HepG2 (cell line): ENCODE data around the gene ARMC5. TPM values are rescaled to one million over a fixed set of nuclear protein-coding genes. Genes with fewer than 3 reads are reported as not detected.

Experiments used
- AGO2 ChIP-seq: fragments of 200-400 bp; formaldehyde crosslinking; optimal IDR thresholded peaks from 2 replicates; pipeline ENCODE3; 2017; ENCODE audit warnings: mild to moderate bottlenecking, low read depth, low read length, moderate library complexity
- ATF7 ChIP-seq, 2 experiments: fragments of 450-650 bp in 1 of 2; sonication (generic) in 1 of 2; formaldehyde crosslinking in 1 of 2; IDR thresholded peaks; 2 replicates each; pipeline versions ENCODE4 v1.4.0 to v1.6.1; 2016 to 2020; ENCODE audit warnings: antibody characterized with exemption in 1 of 2, mild to moderate bottlenecking in 1 of 2, missing genetic modification reagents in 1 of 2
- ATRX ChIP-seq: sonication (generic); formaldehyde crosslinking; IDR thresholded peaks from 2 replicates; pipeline ENCODE4 v1.4.0; 2020; ENCODE audit warnings: missing genetic modification reagents, borderline replicate concordance
- CBFB ChIP-seq: sonication (generic); formaldehyde crosslinking; IDR thresholded peaks from 2 replicates; pipeline ENCODE4 v1.4.0; 2020; ENCODE audit warnings: missing genetic modification reagents
- EEA1 ChIP-seq: sonication (generic); formaldehyde crosslinking; IDR thresholded peaks from 2 replicates; pipeline ENCODE4 v1.5.1; 2020; ENCODE audit warnings: mild to moderate bottlenecking, missing genetic modification reagents, borderline replicate concordance
- FOXJ3 ChIP-seq: sonication (generic); formaldehyde crosslinking; IDR thresholded peaks from 2 replicates; pipeline ENCODE4 v1.4.0; 2020; ENCODE audit warnings: missing genetic modification reagents, mild to moderate bottlenecking, borderline replicate concordance
- GTF3A ChIP-seq: sonication (generic); formaldehyde crosslinking; conservative IDR thresholded peaks from 2 replicates; pipeline ENCODE4 v1.4.0; 2020; ENCODE audit warnings: mild to moderate bottlenecking, missing genetic modification reagents
- JUND ChIP-seq: sonication (generic); formaldehyde crosslinking; IDR thresholded peaks from 2 replicates; pipeline ENCODE4 v1.8.0; 2022; ENCODE audit warnings: mild to moderate bottlenecking, missing genetic modification reagents
- KLF13 ChIP-seq: sonication (generic); formaldehyde crosslinking; IDR thresholded peaks from 2 replicates; pipeline ENCODE4 v1.4.0; 2020; ENCODE audit warnings: mild to moderate bottlenecking, missing genetic modification reagents
- MXI1 ChIP-seq: IDR thresholded peaks from 3 replicates; pipeline ENCODE4 v1.6.1; 2012; ENCODE audit warnings: low read depth, low read length, inconsistent platforms, borderline replicate concordance
- NFE2 ChIP-seq: sonication (generic); formaldehyde crosslinking; IDR thresholded peaks from 2 replicates; pipeline ENCODE4 v1.4.0; 2020; ENCODE audit warnings: missing genetic modification reagents
- NRL ChIP-seq: sonication (generic); formaldehyde crosslinking; IDR thresholded peaks from 2 replicates; pipeline ENCODE4 v1.5.0; 2020; ENCODE audit warnings: missing genetic modification reagents, mild to moderate bottlenecking, moderate library complexity, borderline replicate concordance
- POLR2AphosphoS2 ChIP-seq: IDR thresholded peaks from 2 replicates; pipeline ENCODE4 v1.6.1; 2011; ENCODE audit warnings: low read depth, low read length, improper control_type of control experiment
- RFX5 ChIP-seq: IDR thresholded peaks from 2 replicates; pipeline ENCODE4 v1.6.1; 2011; ENCODE audit warnings: low read depth, low read length, improper control_type of control experiment
- SKI ChIP-seq: fragments of 450-650 bp; IDR thresholded peaks from one replicate; pipeline ENCODE4 v1.6.1; 2018; ENCODE audit warnings: mild to moderate bottlenecking; ENCODE audit not compliant: partially characterized antibody
- ZBTB1 ChIP-seq: sonication (generic); formaldehyde crosslinking; IDR thresholded peaks from 2 replicates; pipeline ENCODE4 v1.4.0; 2020; ENCODE audit warnings: missing genetic modification reagents, borderline replicate concordance
- ZFP36L1 ChIP-seq: sonication (generic); formaldehyde crosslinking; IDR thresholded peaks from 2 replicates; pipeline ENCODE4 v1.8.0; 2022; ENCODE audit warnings: mild to moderate bottlenecking, missing genetic modification reagents, moderate library complexity
- ZFP62 ChIP-seq: sonication (generic); formaldehyde crosslinking; IDR thresholded peaks from 2 replicates; pipeline ENCODE4 v1.4.0; 2020; ENCODE audit warnings: missing genetic modification reagents
- ZMYM3 ChIP-seq: sonication (generic); formaldehyde crosslinking; IDR thresholded peaks from 2 replicates; pipeline ENCODE4 v1.5.1; 2020; ENCODE audit warnings: mild to moderate bottlenecking, missing genetic modification reagents
- ZNF121 ChIP-seq: sonication (generic); formaldehyde crosslinking; IDR thresholded peaks from 2 replicates; pipeline ENCODE4 v1.5.0; 2020; ENCODE audit warnings: mild to moderate bottlenecking, missing genetic modification reagents
- ZNF160 ChIP-seq: sonication (generic); formaldehyde crosslinking; IDR thresholded peaks from 2 replicates; pipeline ENCODE4 v1.8.0; 2022; ENCODE audit warnings: mild to moderate bottlenecking, inconsistent platforms, missing genetic modification reagents
- ZNF30 ChIP-seq: sonication (generic); formaldehyde crosslinking; IDR thresholded peaks from 2 replicates; pipeline ENCODE4 v1.5.0; 2020; ENCODE audit warnings: mild to moderate bottlenecking, missing genetic modification reagents
- ZNF546 ChIP-seq: sonication (generic); formaldehyde crosslinking; conservative IDR thresholded peaks from 2 replicates; pipeline ENCODE4 v1.8.1; 2023; ENCODE audit warnings: mild to moderate bottlenecking, missing genetic modification reagents
- polyA plus RNA-seq, 8 experiments: library from polyadenylated mRNA; depleted of rRNA in 3 of 8; stranded (reverse) in 7 of 8; unstranded in 1 of 8; fragments of >200 nt; fragmentation: Illumina TruSeq in 4 of 8; extraction: Trizol in 4 of 8; gene quantifications; 2 replicates each; pipeline versions ENCODE4 v1.2.1 to v1.2.3, GENCODE V29; 2011 to 2016; ENCODE audit warnings: low read depth in 4 of 8, missing spikeins in 1 of 8, mixed read lengths in 1 of 8; ENCODE audit not compliant: insufficient read depth in 1 of 8
- total RNA-seq, 5 experiments: library from RNA; depleted of rRNA; stranded (reverse); fragments of >200 nt; fragmentation: Illumina TruSeq; extraction: Trizol; gene quantifications; 2 replicates each; pipeline ENCODE4 v1.2.3, GENCODE V29; 2016; ENCODE audit warnings: low read depth in 1 of 5
- TF ChIP-seq, protein P1 (sequence below): sonication (generic); formaldehyde crosslinking; IDR thresholded peaks from 2 replicates; pipeline ENCODE4 v1.8.1; 2023; ENCODE audit warnings: mild to moderate bottlenecking, missing genetic modification reagents
- TF ChIP-seq, protein P2 (sequence below): sonication (generic); formaldehyde crosslinking; IDR thresholded peaks from 2 replicates; pipeline ENCODE4 v1.5.0; 2020; ENCODE audit warnings: mild to moderate bottlenecking, missing genetic modification reagents, borderline replicate concordance
- TF ChIP-seq, protein P3 (sequence below): sonication (generic); formaldehyde crosslinking; IDR thresholded peaks from 2 replicates; pipeline ENCODE4 v1.5.0; 2020; ENCODE audit warnings: mild to moderate bottlenecking, missing genetic modification reagents

The ARMC5 gene
- total and polyA plus RNA-seq, 2 of the 13 experiments (the other 11 are each of a cell fraction or from before 2014, with no cell fraction given): 10.8 to 22.3 TPM

DNA sequence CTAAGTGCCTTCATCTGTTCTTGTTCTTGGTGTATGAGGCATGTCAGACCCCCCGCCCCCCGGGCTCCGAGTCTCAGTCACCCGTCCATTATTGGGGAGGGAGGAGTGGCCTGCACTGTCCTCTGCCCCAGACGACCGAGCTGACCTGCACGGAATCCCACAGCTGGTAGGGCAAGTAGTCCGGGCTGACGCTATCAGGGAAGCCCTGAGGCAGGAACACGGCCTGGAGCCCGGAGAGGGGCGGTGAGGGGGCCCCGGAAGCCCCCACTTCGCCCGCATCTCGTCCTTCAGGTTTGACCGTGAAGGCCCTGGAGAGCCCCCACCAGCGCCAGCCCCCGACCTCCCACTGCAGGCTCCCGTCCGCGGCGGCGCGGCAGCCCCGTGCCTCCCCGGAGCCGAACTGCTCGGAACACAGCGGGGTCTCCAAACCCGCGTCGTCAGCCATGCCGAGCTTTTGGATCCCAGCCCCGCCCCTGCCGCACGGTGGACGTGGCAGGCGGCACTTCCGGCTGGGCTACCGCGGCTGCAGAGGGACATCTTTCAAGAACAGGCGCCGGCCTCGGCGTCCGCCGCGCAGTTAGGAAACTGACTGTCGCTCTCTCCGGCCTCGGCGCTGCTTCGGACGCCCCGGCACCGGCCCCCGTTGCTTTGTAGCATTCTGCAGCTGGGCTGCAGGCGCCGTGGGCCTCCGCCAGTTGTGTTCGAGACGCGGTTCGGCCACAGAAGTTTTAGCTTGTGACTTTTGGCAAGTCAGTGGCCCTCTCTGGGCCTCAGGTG lies 48.8 kb downstream of the ARMC5 start, which contains the start of gene RUSF1 (continued):
- TF ChIP-seq ZNF30: no peak
- 0 out of 2 replicates have a peak, but pooled peaks have one; percentile 48 for TF ChIP-seq POLR2AphosphoS2
- no peak for TF ChIP-seq ATRX
- no peak for TF ChIP-seq NFE2 (CRISPR knock-in tag)
- peak; percentile 89 for TF ChIP-seq CBFB
- peak; percentile 95; the same call in 1 of the 2 replicates for TF ChIP-seq ZNF160
- no peak; the same call in 1 of the 2 replicates for TF ChIP-seq ZBTB1
- TF ChIP-seq KLF13 (CRISPR knock-in tag): peak; percentile 91; the same call in 1 of the 2 replicates
- peak; percentile 62 for TF ChIP-seq SKI
- TF ChIP-seq, protein P1, sequence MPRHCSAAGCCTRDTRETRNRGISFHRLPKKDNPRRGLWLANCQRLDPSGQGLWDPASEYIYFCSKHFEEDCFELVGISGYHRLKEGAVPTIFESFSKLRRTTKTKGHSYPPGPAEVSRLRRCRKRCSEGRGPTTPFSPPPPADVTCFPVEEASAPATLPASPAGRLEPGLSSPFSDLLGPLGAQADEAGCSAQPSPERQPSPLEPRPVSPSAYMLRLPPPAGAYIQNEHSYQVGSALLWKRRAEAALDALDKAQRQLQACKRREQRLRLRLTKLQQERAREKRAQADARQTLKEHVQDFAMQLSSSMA: peak; percentile 95
- peak; percentile 96 for TF ChIP-seq ZMYM3 (CRISPR knock-in tag)
- TF ChIP-seq, protein P2, sequence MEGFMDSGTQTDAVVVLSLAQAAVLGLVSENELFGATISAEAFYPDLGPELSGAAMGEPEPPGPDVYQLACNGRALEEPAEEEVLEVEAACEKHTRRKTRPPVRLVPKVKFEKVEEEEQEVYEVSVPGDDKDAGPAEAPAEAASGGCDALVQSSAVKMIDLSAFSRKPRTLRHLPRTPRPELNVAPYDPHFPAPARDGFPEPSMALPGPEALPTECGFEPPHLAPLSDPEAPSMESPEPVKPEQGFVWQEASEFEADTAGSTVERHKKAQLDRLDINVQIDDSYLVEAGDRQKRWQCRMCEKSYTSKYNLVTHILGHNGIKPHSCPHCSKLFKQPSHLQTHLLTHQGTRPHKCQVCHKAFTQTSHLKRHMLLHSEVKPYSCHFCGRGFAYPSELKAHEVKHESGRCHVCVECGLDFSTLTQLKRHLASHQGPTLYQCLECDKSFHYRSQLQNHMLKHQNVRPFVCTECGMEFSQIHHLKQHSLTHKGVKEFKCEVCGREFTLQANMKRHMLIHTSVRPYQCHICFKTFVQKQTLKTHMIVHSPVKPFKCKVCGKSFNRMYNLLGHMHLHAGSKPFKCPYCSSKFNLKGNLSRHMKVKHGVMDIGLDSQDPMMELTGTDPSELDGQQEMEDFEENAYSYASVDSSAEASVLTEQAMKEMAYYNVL (CRISPR knock-in tag): peak; percentile 85
- peak; percentile 81 for TF ChIP-seq ZNF546 (CRISPR knock-in tag)
- TF ChIP-seq AGO2: peak; percentile 89
- TF ChIP-seq GTF3A: peak; percentile 93; the same call in 1 of the 2 replicates
- TF ChIP-seq ZNF121 (CRISPR knock-in tag): no peak; the same call in none of the 2 replicates
- TF ChIP-seq RFX5: 0 out of 2 replicates have a peak, but pooled peaks have one; percentile 17
- TF ChIP-seq FOXJ3: peak; percentile 79; the same call in 1 of the 2 replicates
- peak; percentile 98 for TF ChIP-seq NRL (CRISPR knock-in tag)
- no peak for TF ChIP-seq ATF7 (IDR thresholded peaks at IDR 0.05)
- TF ChIP-seq ATF7 (CRISPR knock-in tag; IDR thresholded peaks at IDR 0.05): peak; percentile 79; the same call in 1 of the 2 replicates
- TF ChIP-seq MXI1: peak; percentile 94
- TF ChIP-seq JUND (CRISPR knock-in tag): peak; percentile 23; the same call in 1 of the 2 replicates
- TF ChIP-seq EEA1: peak; percentile 98
- TF ChIP-seq ZFP62: no peak
- TF ChIP-seq ZFP36L1 (CRISPR knock-in tag): no peak
- TF ChIP-seq, protein P3, sequence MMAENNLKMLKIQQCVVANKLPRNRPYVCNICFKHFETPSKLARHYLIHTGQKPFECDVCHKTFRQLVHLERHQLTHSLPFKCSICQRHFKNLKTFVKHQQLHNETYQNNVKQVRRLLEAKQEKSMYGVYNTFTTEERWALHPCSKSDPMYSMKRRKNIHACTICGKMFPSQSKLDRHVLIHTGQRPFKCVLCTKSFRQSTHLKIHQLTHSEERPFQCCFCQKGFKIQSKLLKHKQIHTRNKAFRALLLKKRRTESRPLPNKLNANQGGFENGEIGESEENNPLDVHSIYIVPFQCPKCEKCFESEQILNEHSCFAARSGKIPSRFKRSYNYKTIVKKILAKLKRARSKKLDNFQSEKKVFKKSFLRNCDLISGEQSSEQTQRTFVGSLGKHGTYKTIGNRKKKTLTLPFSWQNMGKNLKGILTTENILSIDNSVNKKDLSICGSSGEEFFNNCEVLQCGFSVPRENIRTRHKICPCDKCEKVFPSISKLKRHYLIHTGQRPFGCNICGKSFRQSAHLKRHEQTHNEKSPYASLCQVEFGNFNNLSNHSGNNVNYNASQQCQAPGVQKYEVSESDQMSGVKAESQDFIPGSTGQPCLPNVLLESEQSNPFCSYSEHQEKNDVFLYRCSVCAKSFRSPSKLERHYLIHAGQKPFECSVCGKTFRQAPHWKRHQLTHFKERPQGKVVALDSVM (CRISPR knock-in tag): peak; percentile 80
